Measurements from ENCODE around the gene FNTB.

GRCh38 chr14:65026526-65026925 lies 39.8 kb downstream of the FNTB start:
- TF ChIP-seq POLR2A (IDR thresholded peaks at IDR 0.05): no peak
- TF ChIP-seq, protein P1, sequence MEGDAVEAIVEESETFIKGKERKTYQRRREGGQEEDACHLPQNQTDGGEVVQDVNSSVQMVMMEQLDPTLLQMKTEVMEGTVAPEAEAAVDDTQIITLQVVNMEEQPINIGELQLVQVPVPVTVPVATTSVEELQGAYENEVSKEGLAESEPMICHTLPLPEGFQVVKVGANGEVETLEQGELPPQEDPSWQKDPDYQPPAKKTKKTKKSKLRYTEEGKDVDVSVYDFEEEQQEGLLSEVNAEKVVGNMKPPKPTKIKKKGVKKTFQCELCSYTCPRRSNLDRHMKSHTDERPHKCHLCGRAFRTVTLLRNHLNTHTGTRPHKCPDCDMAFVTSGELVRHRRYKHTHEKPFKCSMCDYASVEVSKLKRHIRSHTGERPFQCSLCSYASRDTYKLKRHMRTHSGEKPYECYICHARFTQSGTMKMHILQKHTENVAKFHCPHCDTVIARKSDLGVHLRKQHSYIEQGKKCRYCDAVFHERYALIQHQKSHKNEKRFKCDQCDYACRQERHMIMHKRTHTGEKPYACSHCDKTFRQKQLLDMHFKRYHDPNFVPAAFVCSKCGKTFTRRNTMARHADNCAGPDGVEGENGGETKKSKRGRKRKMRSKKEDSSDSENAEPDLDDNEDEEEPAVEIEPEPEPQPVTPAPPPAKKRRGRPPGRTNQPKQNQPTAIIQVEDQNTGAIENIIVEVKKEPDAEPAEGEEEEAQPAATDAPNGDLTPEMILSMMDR (IDR thresholded peaks at IDR 0.05): no peak
